Testis (tissue), 3 donors: Measurements from ENCODE around the gene SNTG2. TPM values are rescaled to one million over a fixed set of nuclear protein-coding genes. Genes with fewer than 3 reads are reported as not detected.
A peak's percentile ranks its signal among the peaks of the same experiment; 100 is the strongest.

Source experiments
- DNase-seq: peaks from one replicate; pipeline ENCODE4 v3.0.0-alpha.2; 2019
- H3K27ac ChIP-seq, 2 donors: fragments of 200-600 bp; sonication (generic); one replicate each; pipeline ENCODE4 v1.5.1; 2019
- H3K27me3 ChIP-seq: fragments of 200-600 bp; sonication (generic); one replicate; pipeline ENCODE4 v1.5.1; 2019
- H3K36me3 ChIP-seq: fragments of 200-600 bp; sonication (generic); one replicate; pipeline ENCODE4 v1.5.1; 2017; ENCODE audit warnings: low read depth; ENCODE audit errors: missing control alignments
- H3K4me1 ChIP-seq: fragments of 200-600 bp; sonication (generic); one replicate; pipeline ENCODE4 v1.5.1; 2019
- H3K4me3 ChIP-seq, 2 donors: fragments of 200-600 bp; sonication (generic); one replicate each; pipeline ENCODE4 v1.5.1; 2017 to 2019
- H3K9me3 ChIP-seq: fragments of 200-600 bp; sonication (generic); one replicate; pipeline ENCODE4 v1.5.1; 2017
- CTCF ChIP-seq, 3 experiments: fragments of 450-650 bp in 2 of 3; fragments of 200-600 bp in 1 of 3; sonication (generic) in 1 of 3; IDR thresholded peaks; one replicate each; pipeline ENCODE4 v1.5.1; 2016 to 2019; ENCODE audit warnings: antibody characterized with exemption in 3 of 3, mild to moderate bottlenecking in 2 of 3, moderate library complexity in 1 of 3
- POLR2A ChIP-seq: fragments of 450-650 bp; IDR thresholded peaks from one replicate; pipeline ENCODE4 v1.6.1; 2017; ENCODE audit warnings: antibody characterized with exemption, mild to moderate bottlenecking, moderate library complexity
- WGBS, 2 donors: methylation state at CpG; one replicate each; pipeline ENCODE4 v1.1.5; 2018; 5-methylcytosine and 5-hydroxymethylcytosine counted together
- intact Hi-C: fragments of 100-400 bp; cut with DNase I; formaldehyde crosslinking; loops from one replicate; pipeline ENCODE4 v1.15.1; 2023; ENCODE audit warnings: low total_unique reads
- polyA plus RNA-seq: library from polyadenylated mRNA; stranded (reverse); fragments of 350-450 nt; fragmentation: Illumina TruSeq; extraction: RNeasy Lipid Tissue Mini Kit (QIAGEN cat#74804); gene quantifications from one replicate; pipeline ENCODE4 v1.2.3, GENCODE V29; 2014; ENCODE audit warnings: low read depth, low replicate concordance; ENCODE audit not compliant: insufficient read depth
- total RNA-seq, 2 donors: library from RNA; depleted of rRNA; stranded (reverse); fragments of >200 nt; gene quantifications; one replicate each; pipeline ENCODE4 v1.2.3, GENCODE V29; 2016

The SNTG2 gene
- total and polyA plus RNA-seq, 3 donors from 2014 or later, result 8.7 to 10.2 (median 9.1) TPM

GRCh38 chr2:1314254-1314653 is 363.6 kb downstream of the SNTG2 start:
- no peak for DNase-seq
- intact Hi-C loops, result no loop called here
- H3K27me3 ChIP-seq, result no peaks in the 10 kb centered on the region
- H3K27ac ChIP-seq, result no peak overlapping the region
- H3K4me3 ChIP-seq, result no peak overlapping the region
- no peaks in the 10 kb centered on the region for H3K36me3 ChIP-seq
- TF ChIP-seq CTCF (IDR thresholded peaks at IDR 0.05), result no peak
- TF ChIP-seq POLR2A, result no peak
- no peaks in the 10 kb centered on the region for H3K4me1 ChIP-seq
- no peaks in the 10 kb centered on the region for H3K9me3 ChIP-seq
- WGBS, 2 donors, result 91 to 94% methylated on average over 6 of the region's 6 CpGs

GRCh38 chr2:1318366-1319009 is 367.8 kb downstream of the SNTG2 start:
- DNase-seq, result peak; percentile 39
- WGBS, 2 donors, result 34 to 52% methylated on average over 19 of the region's 19 CpGs

GRCh38 chr2:1319393-1319792 is 368.7 kb downstream of the SNTG2 start:
- H3K4me1 ChIP-seq, result no peaks in the 10 kb centered on the region
- DNase-seq, result no peak
- WGBS, 2 donors, result 77 to 89% methylated on average over 7 of the region's 7 CpGs
- no peak overlapping the region for H3K27ac ChIP-seq
- no peaks in the 10 kb centered on the region for H3K27me3 ChIP-seq
- TF ChIP-seq POLR2A, result no peak
- TF ChIP-seq CTCF (IDR thresholded peaks at IDR 0.05), result no peak
- H3K9me3 ChIP-seq, result no peaks in the 10 kb centered on the region
- H3K36me3 ChIP-seq, result no peaks in the 10 kb centered on the region
- intact Hi-C loops, result no loop called here
- no peak overlapping the region for H3K4me3 ChIP-seq

More at GRCh38 chr2:1318366-1319009, 367.8 kb downstream of the SNTG2 start:
- intact Hi-C loops, result no loop called here
- no peak overlapping the region for H3K4me3 ChIP-seq
- TF ChIP-seq CTCF (IDR thresholded peaks at IDR 0.05) (no peak), POLR2A (no peak)
- H3K36me3 ChIP-seq, result no peaks in the 10 kb centered on the region
- H3K27ac ChIP-seq, result peak overlapping the region in 1 of 2 donors; percentile 57
- no peaks in the 10 kb centered on the region for H3K9me3 ChIP-seq
- H3K27me3 ChIP-seq, result no peaks in the 10 kb centered on the region
- no peaks in the 10 kb centered on the region for H3K4me1 ChIP-seq

- no peak for DNase-seq
- WGBS, 2 donors, result 91 to 93% methylated on average over 9 of the region's 9 CpGs
- intact Hi-C loops, result no loop called here
- H3K9me3 ChIP-seq, result no peaks in the 10 kb centered on the region
- TF ChIP-seq CTCF (IDR thresholded peaks at IDR 0.05) (no peak), POLR2A (no peak)
- H3K4me3 ChIP-seq, result no peak overlapping the region
- H3K36me3 ChIP-seq, result no peaks in the 10 kb centered on the region
- H3K27ac ChIP-seq, result no peak overlapping the region
- H3K27me3 ChIP-seq, result no peaks in the 10 kb centered on the region
- H3K4me1 ChIP-seq, result no peaks in the 10 kb centered on the region
Measured at GRCh38 chr2:1321321-1321720, 370.7 kb downstream of the SNTG2 start.

- TF ChIP-seq POLR2A, result no peak
- no peak for TF ChIP-seq CTCF (IDR thresholded peaks at IDR 0.05)
- no peaks in the 10 kb centered on the region for H3K4me1 ChIP-seq
- no peak overlapping the region for H3K4me3 ChIP-seq
- WGBS, 2 donors, result 77 to 79% methylated on average over 2 of the region's 2 CpGs
- H3K36me3 ChIP-seq, result no peaks in the 10 kb centered on the region
- H3K27me3 ChIP-seq, result no peaks in the 10 kb centered on the region
- H3K27ac ChIP-seq, result no peak overlapping the region
- no peak for DNase-seq
- intact Hi-C loops, result no loop called here
- H3K9me3 ChIP-seq, result no peaks in the 10 kb centered on the region
Measured at GRCh38 chr2:1324884-1325283, 374.2 kb downstream of the SNTG2 start.
